GM18867 (cell line): ENCODE data around the gene MRPL49.
A peak's percentile ranks its signal among the peaks of the same experiment; 100 is the strongest.

Experiments
- ATAC-seq: cut with Tn5 transposase; IDR thresholded peaks from one replicate; pipeline ENCODE4 v1.9.1; 2021; ENCODE audit warnings: mild to moderate bottlenecking, moderate library complexity; ENCODE audit not compliant: unreplicated experiment

MRPL49 gene

DNA sequence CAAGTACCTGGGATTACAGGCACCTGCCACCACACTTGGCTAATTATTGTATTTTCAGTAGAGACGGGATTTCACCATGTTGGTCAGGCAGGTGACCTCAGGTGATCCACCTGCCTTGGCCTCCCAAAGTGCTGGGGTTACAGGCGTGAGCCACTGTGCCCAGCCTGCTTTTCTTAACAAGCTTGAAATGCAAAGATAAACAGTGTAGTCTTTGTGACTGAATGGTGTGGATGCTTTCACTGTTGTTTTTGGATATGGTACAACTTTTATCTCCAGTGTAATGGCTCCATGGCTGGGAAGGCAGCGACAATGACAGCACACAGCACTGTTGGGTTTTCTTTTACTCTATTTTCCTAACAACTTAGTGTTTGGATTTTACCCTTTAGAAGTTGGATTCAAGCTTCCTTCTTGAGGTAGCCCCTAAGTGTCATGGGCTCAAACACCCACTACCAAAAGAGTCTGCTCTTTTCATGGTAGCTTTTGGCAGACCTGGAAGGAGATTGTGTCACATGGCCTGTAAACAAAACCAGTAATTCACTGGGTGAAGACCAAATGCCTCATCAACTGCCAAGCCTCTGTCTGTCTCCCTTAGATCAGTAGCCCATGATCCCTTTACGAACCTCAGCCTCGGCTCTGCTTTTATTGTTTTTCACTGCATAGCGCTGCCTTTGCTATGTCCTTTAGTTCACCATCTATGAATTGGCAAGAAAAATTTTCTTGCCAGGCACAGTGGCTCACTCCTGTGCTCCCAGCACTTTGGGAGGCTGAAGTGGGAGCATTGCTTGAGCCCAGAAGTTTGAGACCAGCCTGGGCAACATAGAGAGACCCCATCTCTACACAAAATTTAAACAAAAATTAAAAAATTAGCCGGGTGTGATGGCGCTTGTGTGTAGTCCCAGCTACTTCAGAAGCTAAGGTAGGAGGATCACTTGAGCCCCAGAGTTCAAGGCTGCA is 19.7 kb upstream of the MRPL49 start:
- ATAC-seq, result no peak

GRCh38 chr11:65103476-65103875 is 18.6 kb upstream of the MRPL49 start:
- ATAC-seq, result no peak

DNA sequence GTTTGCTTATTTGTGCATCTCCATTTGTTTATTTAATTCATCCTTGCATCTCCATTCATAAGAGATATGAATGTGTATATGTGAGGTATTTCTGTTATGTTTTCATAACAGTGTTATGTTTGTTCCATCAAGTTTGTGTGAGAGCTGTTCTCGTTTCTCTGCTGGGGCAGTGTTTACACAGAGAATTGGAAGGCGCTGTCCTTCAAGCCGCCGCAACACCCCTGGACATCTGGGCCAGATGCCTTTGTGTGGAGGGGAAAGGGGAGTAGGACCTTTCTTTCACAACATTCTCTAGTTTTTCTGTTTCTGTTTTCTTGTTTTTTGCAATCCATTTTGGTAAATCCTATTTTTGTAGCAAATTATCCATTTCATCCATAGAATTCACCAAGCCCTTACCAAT is 17.5 kb upstream of the MRPL49 start:
- ATAC-seq, result no peak

DNA sequence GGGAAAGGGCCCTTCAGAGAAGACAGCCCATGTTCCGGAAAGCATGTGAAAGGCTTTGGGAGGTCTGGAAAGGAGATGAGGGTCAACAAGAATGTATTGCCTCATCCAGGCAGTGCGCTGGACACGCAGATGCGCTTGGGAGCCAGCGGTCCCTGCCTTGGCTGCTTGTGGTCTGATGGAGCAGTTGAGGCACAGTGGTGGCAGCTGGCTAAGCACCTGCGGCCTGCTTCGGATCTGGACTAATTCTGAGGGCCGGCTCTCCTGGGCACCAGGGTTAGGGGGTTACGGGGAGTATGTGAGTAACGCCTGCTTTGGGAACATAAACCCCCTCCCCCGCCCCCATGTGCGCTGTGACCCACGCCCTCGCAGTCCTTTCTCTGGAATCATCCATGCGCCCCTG is 15.0 kb upstream of the MRPL49 start:
- no peak for ATAC-seq

DNA sequence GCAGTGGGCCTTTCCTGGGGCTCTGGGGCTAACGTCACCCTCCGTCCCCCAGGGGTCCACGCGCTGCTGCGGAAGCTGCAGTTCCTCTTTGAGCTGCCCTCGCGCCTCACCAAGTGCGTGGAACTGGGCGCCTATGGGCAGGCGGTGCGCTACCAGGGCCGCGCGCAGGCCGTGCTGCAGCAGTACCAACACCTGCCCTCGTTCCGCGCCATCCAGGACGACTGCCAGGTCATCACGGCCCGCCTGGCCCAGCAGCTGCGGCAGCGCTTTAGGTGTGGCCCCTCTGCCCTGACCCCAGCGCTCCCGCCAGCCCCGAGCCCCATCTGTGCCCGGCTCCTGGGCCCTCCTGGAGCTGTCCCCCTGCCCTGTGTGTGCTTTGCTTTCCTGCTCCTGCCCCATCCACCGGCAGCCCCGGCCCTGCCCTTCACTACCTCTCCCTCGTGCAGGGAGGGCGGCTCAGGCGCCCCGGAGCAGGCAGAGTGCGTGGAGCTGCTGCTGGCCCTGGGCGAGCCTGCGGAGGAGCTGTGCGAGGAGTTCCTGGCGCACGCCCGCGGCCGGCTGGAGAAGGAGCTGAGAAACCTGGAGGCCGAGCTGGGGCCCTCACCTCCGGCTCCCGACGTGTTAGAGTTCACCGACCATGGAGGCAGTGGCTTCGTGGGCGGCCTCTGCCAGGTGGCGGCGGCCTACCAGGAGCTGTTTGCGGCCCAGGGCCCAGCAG is 14.2 kb upstream of the MRPL49 start:
- no peak for ATAC-seq

DNA sequence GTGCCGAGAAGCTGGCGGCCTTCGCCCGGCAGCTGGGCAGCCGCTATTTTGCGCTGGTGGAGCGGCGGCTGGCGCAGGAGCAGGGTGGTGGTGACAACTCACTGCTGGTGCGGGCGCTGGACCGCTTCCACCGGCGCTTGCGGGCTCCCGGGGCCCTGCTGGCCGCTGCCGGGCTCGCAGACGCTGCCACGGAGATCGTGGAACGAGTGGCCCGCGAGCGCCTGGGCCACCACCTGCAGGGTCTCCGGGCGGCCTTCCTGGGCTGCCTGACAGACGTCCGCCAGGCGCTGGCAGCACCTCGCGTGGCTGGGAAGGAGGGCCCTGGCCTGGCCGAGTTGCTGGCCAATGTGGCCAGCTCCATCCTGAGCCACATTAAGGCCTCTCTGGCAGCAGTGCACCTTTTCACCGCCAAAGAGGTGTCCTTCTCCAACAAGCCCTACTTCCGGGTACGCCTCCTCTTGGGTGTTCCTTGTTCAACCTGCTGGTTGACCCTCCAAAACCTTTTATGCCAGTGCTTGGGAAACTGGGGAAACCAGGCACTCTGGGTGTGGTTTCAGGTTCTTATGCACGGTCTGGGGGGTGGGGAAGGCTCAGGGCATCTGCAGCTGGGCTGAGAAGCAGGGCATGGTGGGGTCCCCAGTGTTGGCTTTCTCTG is 13.5 kb upstream of the MRPL49 start:
- no peak for ATAC-seq

- ATAC-seq, result no peak
These were observed 12.6 kb upstream of the MRPL49 start for GRCh38 chr11:65109231-65110198.

DNA sequence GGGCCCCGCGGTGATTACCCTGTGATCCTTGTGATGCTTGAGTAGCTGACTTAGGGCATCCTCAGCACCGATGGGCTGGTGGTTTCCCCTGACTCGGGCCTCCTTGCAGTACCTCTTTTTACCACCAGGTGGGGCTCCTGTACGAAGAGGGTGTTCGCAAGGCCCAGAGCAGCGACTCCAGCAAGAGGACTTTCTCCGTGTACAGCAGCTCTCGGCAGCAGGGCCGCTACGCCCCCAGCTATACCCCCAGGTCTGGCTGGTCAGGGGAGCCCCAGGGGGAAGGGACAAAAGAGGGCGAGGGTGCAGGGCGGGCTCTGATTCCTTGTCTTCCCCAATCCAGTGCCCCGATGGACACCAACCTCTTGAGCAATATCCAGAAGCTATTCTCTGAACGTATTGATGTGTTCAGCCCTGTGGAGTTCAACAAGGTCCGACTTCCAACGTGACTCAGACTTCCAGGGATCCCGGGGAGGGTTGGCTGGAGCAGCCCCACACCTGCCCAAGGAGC is 11.7 kb upstream of the MRPL49 start:
- no peak for ATAC-seq

DNA sequence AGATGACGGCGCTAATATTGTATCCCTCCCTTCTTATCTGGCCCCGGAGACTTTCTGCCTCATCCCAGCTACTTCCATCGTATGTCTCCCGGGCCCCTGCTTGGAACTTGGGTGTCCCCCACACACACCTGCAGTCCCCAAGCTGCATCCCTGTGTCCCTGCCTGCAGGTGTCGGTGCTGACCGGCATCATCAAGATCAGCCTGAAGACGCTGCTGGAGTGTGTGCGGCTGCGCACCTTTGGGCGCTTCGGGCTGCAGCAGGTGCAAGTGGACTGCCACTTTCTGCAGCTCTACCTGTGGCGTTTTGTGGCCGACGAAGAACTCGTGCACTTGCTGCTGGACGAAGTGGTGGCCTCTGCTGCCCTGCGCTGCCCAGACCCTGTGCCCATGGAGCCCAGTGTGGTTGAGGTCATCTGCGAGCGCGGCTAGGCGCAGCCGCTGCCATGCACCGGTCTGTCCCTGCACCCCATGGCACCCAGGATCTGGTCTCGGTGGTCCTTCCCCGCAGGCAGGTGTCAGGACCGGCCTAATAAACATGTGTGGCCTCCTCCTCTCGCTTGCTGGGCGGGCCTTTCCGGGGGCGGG is 10.9 kb upstream of the MRPL49 start:
- no peak for ATAC-seq

DNA sequence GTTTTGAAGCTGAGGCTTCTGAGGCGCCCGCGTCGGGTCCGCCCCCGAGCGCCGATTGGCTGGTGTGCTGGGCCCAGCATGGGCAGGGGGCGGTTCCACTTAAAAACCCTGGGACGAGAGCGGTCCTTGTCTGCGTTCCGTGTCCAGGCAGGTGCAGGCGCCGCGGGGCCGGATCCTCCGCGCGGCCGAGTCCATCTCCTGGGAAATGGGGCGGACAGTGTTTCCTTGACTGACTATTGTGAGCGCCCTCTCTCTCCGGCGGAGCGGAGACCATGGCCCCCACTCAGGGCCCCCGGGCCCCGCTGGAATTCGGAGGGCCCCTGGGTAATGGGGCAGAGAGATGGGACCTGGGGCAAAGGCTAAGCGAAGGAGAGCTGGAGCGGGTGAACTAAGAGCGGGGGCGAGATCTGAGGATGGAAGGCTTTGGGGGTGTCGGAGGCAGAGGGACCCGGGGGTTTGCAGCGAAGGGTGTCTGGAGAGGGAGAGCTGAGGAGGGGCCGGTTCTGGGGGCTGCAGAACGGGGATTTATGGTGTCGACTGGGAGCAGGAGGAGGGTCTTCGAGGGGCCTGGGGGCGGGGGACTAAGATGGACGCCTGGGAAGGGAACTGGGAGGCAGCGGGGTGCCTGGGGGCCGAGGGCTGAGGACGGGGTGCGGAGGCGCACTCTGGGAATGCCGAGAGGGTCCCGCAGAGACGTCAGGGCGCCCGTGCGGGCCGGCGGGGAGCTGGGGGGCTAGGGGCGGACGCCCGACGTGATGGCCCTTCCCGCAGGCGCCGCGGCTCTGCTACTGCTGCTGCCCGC is 10.2 kb upstream of the MRPL49 start, which contains the start of gene TM7SF2:
TM7SF2 (plus strand) TSS at position 129 of the 802 bp plus-strand sequence; CDS start at position 273, 144 bp downstream.
- peak; percentile 59 for ATAC-seq

DNA sequence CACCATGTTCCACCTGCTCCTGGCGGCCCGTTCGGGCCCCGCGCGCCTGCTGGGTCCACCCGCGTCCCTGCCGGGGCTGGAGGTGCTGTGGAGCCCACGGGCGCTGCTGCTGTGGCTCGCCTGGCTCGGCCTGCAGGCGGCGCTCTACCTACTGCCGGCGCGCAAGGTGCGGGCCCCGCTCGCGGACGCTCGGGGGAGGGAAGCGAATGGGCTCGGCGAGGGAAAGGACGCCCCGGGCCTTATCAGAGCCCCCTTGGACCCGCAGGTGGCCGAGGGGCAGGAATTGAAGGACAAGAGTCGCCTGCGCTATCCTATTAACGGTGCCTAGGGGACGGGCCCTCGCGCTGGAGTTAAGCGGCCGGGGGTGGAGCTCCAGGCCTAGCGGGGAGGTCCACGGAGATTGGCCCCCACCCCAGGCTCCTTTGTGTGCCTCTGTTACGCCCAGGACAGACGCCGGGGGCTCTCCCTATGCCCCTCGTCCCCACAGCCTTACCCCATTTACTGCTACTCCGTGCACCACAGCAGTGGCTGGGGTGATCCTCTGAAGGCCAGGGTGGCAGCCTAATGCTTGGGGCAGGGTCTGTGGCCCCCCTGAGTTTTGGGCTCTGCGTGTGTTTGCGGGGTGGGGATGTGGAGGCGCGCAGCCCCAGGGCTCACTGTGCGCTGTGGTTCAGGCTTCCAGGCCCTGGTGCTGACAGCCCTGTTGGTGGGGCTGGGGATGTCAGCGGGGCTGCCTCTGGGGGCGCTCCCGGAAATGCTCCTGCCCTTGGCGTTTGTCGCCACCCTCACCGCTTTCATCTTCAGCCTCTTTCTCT is 9.4 kb upstream of the MRPL49 start:
- peak; percentile 22 for ATAC-seq

GRCh38 chr11:65113361-65113756 is 8.8 kb upstream of the MRPL49 start:
- ATAC-seq, result no peak

DNA sequence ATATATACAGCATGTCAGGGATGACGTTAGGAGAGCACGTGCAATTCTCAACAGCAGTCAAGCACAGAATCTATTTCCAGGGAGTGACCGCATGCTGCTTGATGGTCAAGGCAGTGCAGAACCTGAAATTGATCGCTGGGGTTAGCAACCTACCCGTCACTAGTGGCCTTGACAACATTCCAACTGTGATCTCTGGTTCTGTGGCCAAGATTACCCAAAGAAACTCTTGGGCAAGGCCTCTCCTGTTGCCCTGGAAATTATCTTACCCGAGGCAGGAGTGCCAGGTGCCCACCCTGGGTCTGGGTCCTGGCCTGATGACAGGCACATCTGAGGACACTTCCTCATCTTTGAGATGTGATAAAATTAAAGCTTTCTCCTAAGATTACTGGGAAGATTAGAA is 8.3 kb upstream of the MRPL49 start:
- ATAC-seq, result no peak

DNA sequence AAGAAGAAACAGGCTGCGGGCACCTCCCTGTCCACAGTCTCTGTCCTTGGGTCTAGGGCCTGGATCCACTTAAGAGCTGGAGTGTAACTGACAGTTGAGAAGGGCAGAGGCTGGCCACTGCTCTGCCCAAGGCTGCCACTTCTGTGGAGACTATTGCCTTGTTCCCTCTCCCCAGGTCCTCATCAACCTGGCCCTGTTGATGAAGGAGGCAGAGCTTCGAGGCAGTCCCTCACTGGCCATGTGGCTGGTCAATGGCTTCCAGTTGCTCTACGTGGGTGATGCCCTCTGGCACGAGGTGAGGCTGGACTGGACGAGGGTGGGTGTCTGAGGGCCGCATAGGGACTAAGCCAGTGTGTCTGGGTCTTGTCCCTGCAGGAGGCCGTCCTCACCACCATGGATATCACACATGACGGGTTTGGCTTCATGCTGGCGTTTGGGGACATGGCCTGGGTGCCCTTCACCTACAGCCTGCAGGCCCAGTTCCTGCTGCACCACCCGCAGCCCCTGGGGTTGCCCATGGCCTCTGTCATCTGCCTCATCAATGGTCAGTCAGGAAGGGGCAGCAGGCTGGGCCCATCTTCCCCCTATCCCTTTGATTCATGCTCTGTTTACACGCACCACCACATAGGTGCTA is 7.5 kb upstream of the MRPL49 start:
- no peak for ATAC-seq

- ATAC-seq, result no peak
These were observed 6.6 kb upstream of the MRPL49 start for GRCh38 chr11:65115361-65116082.

GRCh38 chr11:65116370-65117205 is 5.5 kb upstream of the MRPL49 start:
- ATAC-seq, result peak; percentile 6
